HFFc6 (cell line): Measurements from ENCODE around the gene NHEJ1. TPM values are rescaled to one million over a fixed set of nuclear protein-coding genes. Genes with fewer than 3 reads are reported as not detected.

ENCODE experiments used
- DNase-seq: peaks from one replicate; pipeline ENCODE4 v3.0.0-alpha.2; 2018
- H3K27ac Mint-ChIP-seq: 2 replicates; pipeline ENCODE4 v1.8.0; 2020; ENCODE audit warnings: mild to moderate bottlenecking, mixed read lengths
- H3K27me3 Mint-ChIP-seq: 2 replicates; pipeline ENCODE4 v1.8.0; 2021; ENCODE audit warnings: mild to moderate bottlenecking, moderate library complexity, mixed read lengths; ENCODE audit not compliant: insufficient read depth
- H3K36me3 Mint-ChIP-seq: 2 replicates; pipeline ENCODE4 v1.8.0; 2021; ENCODE audit warnings: low read depth, mixed read lengths
- H3K4me1 Mint-ChIP-seq: 2 replicates; pipeline ENCODE4 v1.8.0; 2020; ENCODE audit warnings: low read depth, mixed read lengths
- H3K4me3 Mint-ChIP-seq: 2 replicates; pipeline ENCODE4 v1.8.0; 2020; ENCODE audit warnings: mild to moderate bottlenecking, moderate library complexity, mixed read lengths
- H3K9me3 Mint-ChIP-seq: 2 replicates; pipeline ENCODE4 v1.8.0; 2020; ENCODE audit warnings: mild to moderate bottlenecking, mixed read lengths
- CTCF ChIP-seq: fragments of 200-600 bp; sonication (generic); IDR thresholded peaks from 2 replicates; pipeline ENCODE4 v1.5.0; 2021; ENCODE audit warnings: antibody characterized with exemption, mild to moderate bottlenecking
- total RNA-seq, 6 experiments: library from RNA; stranded (reverse); fragmentation: NEBNext Ultra II Directional; extraction: Animal tissue kit (Norgen Biotek cat#: 25700); gene quantifications; 2 replicates in 1 of 6; 3 replicates in 5 of 6; pipeline ENCODE4 v1.2.3, GENCODE V29; 2021

The NHEJ1 gene
- total RNA-seq, 6 experiments from 2014 or later = 12.0 to 16.6 (median 14.1) TPM

- Mint-ChIP-seq H3K4me3 (no peak overlapping the region), H3K36me3 (no peaks in the 10 kb centered on the region), H3K27me3 (peaks cover 2% of the 10 kb centered on the region; the same call in 1 of the 2 replicates), H3K9me3 (no peaks in the 10 kb centered on the region), H3K27ac (no peak overlapping the region), H3K4me1 (peaks cover 11% of the 10 kb centered on the region)
- TF ChIP-seq CTCF = no peak
- no peak for DNase-seq
These were observed 52.9 kb downstream of the NHEJ1 start for GRCh38 chr2:219107758-219108157.

- H3K9me3 Mint-ChIP-seq = no peaks in the 10 kb centered on the region
- H3K36me3 Mint-ChIP-seq = no peaks in the 10 kb centered on the region
- H3K4me1 Mint-ChIP-seq = peaks cover 11% of the 10 kb centered on the region
- no peak overlapping the region for H3K27ac Mint-ChIP-seq
- no peak for DNase-seq
- H3K4me3 Mint-ChIP-seq = no peak overlapping the region
- TF ChIP-seq CTCF = no peak
- H3K27me3 Mint-ChIP-seq = no peaks in the 10 kb centered on the region; the same call in 1 of the 2 replicates
These were observed 54.4 kb downstream of the NHEJ1 start for GRCh38 chr2:219106251-219106650.

- peaks cover 11% of the 10 kb centered on the region for H3K4me1 Mint-ChIP-seq
- H3K36me3 Mint-ChIP-seq = no peaks in the 10 kb centered on the region
- no peaks in the 10 kb centered on the region; the same call in 1 of the 2 replicates for H3K27me3 Mint-ChIP-seq
- H3K27ac Mint-ChIP-seq = no peak overlapping the region
- peak; percentile 35 for DNase-seq
- no peak overlapping the region for H3K4me3 Mint-ChIP-seq
- TF ChIP-seq CTCF = peak; percentile 94
- no peaks in the 10 kb centered on the region for H3K9me3 Mint-ChIP-seq
These were observed 56.2 kb downstream of the NHEJ1 start for GRCh38 chr2:219104107-219105035.

- DNase-seq = peak; percentile 86
- Mint-ChIP-seq H3K4me3 (no peak overlapping the region), H3K27ac (no peak overlapping the region), H3K27me3 (no peaks in the 10 kb centered on the region), H3K4me1 (peaks cover 4% of the 10 kb centered on the region), H3K36me3 (no peaks in the 10 kb centered on the region), H3K9me3 (no peaks in the 10 kb centered on the region)
- TF ChIP-seq CTCF = no peak
These were observed 61.3 kb downstream of the NHEJ1 start for GRCh38 chr2:219099329-219099728.

GRCh38 chr2:219095406-219095935, 65.1 kb downstream of the NHEJ1 start:
- Mint-ChIP-seq H3K4me1 (peaks cover 6% of the 10 kb centered on the region; the same call in 1 of the 2 replicates), H3K27ac (no peak overlapping the region), H3K9me3 (no peaks in the 10 kb centered on the region), H3K27me3 (no peaks in the 10 kb centered on the region), H3K36me3 (peaks cover 9% of the 10 kb centered on the region; the same call in 1 of the 2 replicates), H3K4me3 (no peak overlapping the region)
- no peak for TF ChIP-seq CTCF
- no peak for DNase-seq
